TTC549 (cell line): ENCODE results near the gene DTNA.

Experiments
- FAIRE-seq: peaks from 2 replicates; lab custom pipeline; 2012; peaks lifted over from hg19 to GRCh38; lab: Jason Lieb, UNC

DTNA gene

DNA sequence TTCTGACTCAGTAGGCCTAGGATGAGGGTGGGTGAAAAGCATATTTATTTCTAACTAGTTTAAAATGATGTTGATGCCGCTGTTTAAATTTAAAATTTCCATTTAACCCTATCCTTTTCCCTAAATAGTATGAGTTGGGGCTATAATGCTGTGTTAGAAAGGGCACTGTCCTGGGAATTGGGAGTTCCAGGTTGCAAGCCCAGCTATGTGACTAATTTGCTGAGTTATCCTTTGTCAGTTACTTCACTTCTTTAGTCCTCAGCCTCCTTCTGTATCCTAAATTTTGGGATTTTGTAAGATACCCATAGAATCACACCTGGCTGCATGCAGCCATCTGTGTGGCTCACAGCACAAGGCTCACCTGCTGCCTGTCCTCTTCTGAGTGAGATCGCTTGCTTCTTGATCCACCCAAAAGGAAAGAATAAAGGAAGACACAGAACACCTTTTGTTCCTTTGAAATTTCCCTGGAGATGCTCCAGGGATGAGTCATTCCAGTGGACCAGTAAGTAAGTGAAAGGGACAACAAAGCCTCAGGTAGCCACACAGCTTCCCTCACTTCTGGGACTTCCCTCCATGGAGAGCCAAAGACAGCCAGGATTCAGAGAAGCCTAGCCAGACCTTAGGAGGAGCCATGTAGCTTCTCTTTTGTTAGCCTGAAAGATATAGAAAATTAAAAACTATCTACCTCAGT, 97.2 kb downstream of the DTNA start:
- FAIRE-seq, result no peak

DNA sequence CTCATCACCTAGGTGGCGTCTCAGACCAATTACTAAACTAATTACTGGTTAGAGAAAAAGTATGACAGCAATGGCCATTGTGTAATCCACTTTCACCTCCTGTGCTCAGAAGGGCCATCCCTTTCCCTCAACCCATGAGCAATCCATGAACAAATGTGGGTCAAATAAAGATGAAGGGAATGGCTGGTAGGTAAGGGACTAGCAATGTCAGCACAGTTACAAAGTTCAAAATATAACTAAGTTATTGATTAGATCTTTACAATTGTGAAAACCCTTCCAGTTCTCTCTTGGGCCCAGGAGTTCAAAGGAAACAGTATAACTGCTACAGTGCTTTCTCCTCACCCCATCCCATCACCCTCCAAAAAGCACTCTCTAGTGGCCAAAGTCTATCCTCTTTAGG, 98.3 kb downstream of the DTNA start:
- FAIRE-seq, result no peak

DNA sequence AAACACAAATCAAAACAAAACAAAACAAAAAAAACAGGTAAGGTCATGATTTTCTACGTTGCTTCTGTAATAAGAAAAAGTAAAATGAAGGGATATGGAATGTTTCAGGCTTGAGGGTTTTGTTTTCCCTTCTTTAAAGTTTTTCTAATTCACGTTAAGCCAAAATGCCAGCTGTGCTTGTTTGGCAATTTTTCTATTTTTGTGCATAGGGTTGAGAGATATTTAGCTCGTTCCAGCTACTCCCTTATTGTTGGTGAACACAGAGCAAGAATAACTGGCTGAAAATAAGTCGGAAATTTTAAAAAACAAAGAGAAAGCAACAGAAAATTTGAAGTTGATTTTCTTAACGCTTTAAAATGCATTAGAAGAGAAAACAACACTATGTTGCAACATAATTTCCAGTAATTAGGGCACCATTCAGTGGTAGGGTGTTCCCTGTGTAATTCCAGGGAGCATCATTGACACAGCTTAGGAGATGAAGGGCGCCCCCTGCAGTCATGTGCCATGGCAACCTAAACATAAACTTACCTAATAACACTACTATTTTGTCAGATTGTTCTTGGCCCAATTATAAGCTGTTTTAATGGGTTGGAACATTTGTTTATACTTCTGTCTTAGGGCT, 99.5 kb downstream of the DTNA start:
- FAIRE-seq, result no peak

GRCh38 chr18:34816183-34816582, 106.1 kb downstream of the DTNA start:
- no peak for FAIRE-seq

GRCh38 chr18:34817636-34818035, 107.5 kb downstream of the DTNA start:
- FAIRE-seq, result no peak

DNA sequence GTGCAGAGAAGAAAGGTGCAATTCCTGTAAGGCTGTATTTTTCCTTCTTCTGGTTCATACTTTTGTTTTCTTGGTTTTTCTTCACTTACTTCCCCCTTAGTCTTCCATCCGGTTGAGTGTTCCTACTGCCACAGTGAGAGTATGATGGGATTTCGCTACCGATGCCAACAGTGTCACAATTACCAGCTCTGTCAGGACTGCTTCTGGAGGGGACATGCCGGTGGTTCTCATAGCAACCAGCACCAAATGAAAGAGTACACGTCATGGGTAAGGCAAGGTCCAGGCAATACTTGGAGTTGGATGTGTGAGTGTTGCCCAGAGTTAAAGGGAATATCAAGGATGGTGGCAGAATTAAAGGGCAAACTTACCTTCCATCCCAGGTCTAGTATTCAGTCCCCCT, 108.0 kb downstream of the DTNA start:
- FAIRE-seq, result no peak

- no peak for FAIRE-seq
Observed at GRCh38 chr18:34820360-34821065, 110.4 kb downstream of the DTNA start.

GRCh38 chr18:34821669-34822210, 111.6 kb downstream of the DTNA start:
- FAIRE-seq, result no peak

GRCh38 chr18:34828093-34828492, 118.0 kb downstream of the DTNA start:
- no peak for FAIRE-seq

GRCh38 chr18:34834897-34835296, 124.8 kb downstream of the DTNA start:
- no peak for FAIRE-seq

GRCh38 chr18:34835466-34835865, 125.4 kb downstream of the DTNA start:
- no peak for FAIRE-seq

DNA sequence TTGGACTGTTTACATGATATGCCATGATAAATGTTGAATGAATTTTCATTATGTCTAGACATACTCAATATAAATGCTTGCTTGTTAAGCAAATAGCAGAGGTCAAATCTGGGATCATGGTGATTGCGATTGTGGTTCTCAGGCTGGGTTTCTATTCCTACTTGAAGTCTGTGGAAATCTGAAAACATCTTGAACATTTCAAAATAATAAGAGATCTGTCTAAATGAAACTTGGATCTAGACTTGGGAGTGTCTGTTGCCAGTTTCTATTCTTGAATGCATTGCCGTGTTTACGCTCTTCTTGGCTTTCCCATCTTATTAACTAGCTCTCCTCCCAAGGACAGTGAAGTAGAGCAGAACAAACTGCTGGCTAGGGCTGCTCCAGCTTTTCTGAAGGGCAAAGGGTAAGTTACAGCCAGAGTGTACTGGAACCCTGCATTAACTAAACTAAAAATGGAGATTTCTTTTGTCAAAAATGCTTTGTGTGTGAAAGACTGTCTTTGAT, 127.7 kb downstream of the DTNA start:
- no peak for FAIRE-seq

GRCh38 chr18:34838669-34839068, 128.6 kb downstream of the DTNA start:
- no peak for FAIRE-seq

- no peak for FAIRE-seq
Observed at GRCh38 chr18:34840256-34840826, 130.2 kb downstream of the DTNA start.

- no peak for FAIRE-seq
Observed at GRCh38 chr18:34841891-34842290, 131.8 kb downstream of the DTNA start.

- no peak for FAIRE-seq
Observed at GRCh38 chr18:34844072-34844471, 134.0 kb downstream of the DTNA start.

- FAIRE-seq, result no peak
Observed at GRCh38 chr18:34844732-34845459, 134.8 kb downstream of the DTNA start.

GRCh38 chr18:34847408-34847807, 137.3 kb downstream of the DTNA start:
- no peak for FAIRE-seq

- FAIRE-seq, result no peak
Observed at GRCh38 chr18:34848156-34848555, 138.1 kb downstream of the DTNA start.

GRCh38 chr18:34848695-34849094, 138.6 kb downstream of the DTNA start:
- no peak for FAIRE-seq

DNA sequence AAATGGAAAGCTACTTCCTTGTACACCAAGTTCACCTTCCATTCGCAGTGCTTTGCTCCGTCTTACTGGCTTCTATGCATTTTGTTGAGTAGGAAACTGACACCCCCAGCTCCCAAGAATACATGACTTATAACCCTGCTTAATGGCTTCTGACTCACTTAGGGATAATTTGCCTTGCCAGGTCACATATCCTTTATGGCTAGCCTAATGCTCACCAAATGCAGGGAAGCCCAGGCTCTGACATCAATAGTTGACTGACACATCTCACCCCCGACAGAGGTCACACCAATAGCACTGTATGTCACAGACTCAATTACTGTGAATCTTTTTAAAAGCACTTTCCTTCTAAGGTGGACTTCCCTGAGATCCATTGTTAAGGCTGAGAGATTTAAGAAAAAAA, 147.2 kb downstream of the DTNA start:
- no peak for FAIRE-seq

DNA sequence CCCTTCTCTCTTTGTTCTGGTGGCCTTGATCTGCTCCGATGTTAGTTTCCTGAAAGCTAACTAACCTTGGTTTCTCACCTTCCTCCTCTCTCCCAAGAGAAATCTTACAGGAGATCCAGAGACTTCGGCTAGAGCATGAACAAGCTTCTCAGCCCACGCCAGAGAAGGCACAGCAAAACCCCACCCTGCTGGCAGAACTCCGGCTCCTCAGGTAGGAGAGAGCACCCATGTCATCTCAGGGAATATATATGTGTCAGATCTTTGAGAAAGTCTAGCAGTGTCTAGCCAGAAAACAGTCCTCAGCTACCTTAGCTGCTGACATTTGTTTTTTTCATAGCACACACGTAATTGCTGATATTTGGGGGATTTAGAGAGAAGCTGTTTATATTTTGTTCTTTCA, 148.1 kb downstream of the DTNA start:
- no peak for FAIRE-seq
